ENCODE results near the gene MS4A10. TPM values are rescaled to one million over a fixed set of nuclear protein-coding genes. Genes with fewer than 3 reads are reported as not detected.
A peak's percentile ranks its signal among the peaks of the same experiment; 100 is the strongest.

MS4A10 gene
- total RNA-seq, 2 donors from 2014 or later = not detected

- ATAC-seq (replicated peaks in 1 of 2) (no peak), DNase-seq (no peak)
- Mint-ChIP-seq H3K4me1 (ENCODE audit: low read depth) (peaks cover 4% of the 10 kb centered on the region), H3K27me3 (ENCODE audit: low read depth) (peaks cover 25% of the 10 kb centered on the region), H3K27ac (no peak overlapping the region), H3K9me3 (no peaks in the 10 kb centered on the region), H3K36me3 (ENCODE audit: insufficient read depth in 2 of 2) (no peaks in the 10 kb centered on the region), H3K4me3 (no peak overlapping the region)
Measured at GRCh38 chr11:60769811-60770210, 15.3 kb upstream of the MS4A10 start.

- no peak overlapping the region for H3K27ac Mint-ChIP-seq
- no peak overlapping the region for H3K4me3 Mint-ChIP-seq
- H3K36me3 Mint-ChIP-seq (ENCODE audit: insufficient read depth in 2 of 2) = no peaks in the 10 kb centered on the region
- H3K27me3 Mint-ChIP-seq (ENCODE audit: low read depth) = peaks cover 24% of the 10 kb centered on the region
- no peak for ATAC-seq (replicated peaks in 1 of 2)
- peaks cover 15% of the 10 kb centered on the region for H3K4me1 Mint-ChIP-seq (ENCODE audit: low read depth)
- H3K9me3 Mint-ChIP-seq = no peaks in the 10 kb centered on the region
- no peak for DNase-seq
Measured at GRCh38 chr11:60771146-60771545, 14.0 kb upstream of the MS4A10 start.

- no peaks in the 10 kb centered on the region for H3K36me3 Mint-ChIP-seq (ENCODE audit: insufficient read depth in 2 of 2)
- H3K27ac Mint-ChIP-seq = no peak overlapping the region
- ATAC-seq (replicated peaks in 1 of 2) = no peak
Measured at GRCh38 chr11:60771879-60772525, 13.1 kb upstream of the MS4A10 start.

GRCh38 chr11:60772666-60773065 lies 12.5 kb upstream of the MS4A10 start:
- no peaks in the 10 kb centered on the region for H3K36me3 Mint-ChIP-seq (ENCODE audit: insufficient read depth in 2 of 2)
- no peak for DNase-seq
- H3K9me3 Mint-ChIP-seq = no peaks in the 10 kb centered on the region
- H3K4me1 Mint-ChIP-seq (ENCODE audit: low read depth) = peaks cover 11% of the 10 kb centered on the region
- no peak overlapping the region for H3K27ac Mint-ChIP-seq
- peaks cover 20% of the 10 kb centered on the region for H3K27me3 Mint-ChIP-seq (ENCODE audit: low read depth)
- H3K4me3 Mint-ChIP-seq = no peak overlapping the region
- no peak for ATAC-seq (replicated peaks in 1 of 2)

More at GRCh38 chr11:60771879-60772525, 13.1 kb upstream of the MS4A10 start:
- Mint-ChIP-seq H3K27me3 (ENCODE audit: low read depth) (peaks cover 17% of the 10 kb centered on the region), H3K4me1 (ENCODE audit: low read depth) (peaks cover 13% of the 10 kb centered on the region), H3K9me3 (no peaks in the 10 kb centered on the region), H3K4me3 (no peak overlapping the region)
- DNase-seq = no peak

GRCh38 chr11:60774726-60775125 lies 10.4 kb upstream of the MS4A10 start:
- ATAC-seq (replicated peaks in 1 of 2) (no peak), DNase-seq (no peak)
- peaks cover 17% of the 10 kb centered on the region for H3K27me3 Mint-ChIP-seq (ENCODE audit: low read depth)
- no peaks in the 10 kb centered on the region for H3K9me3 Mint-ChIP-seq
- H3K36me3 Mint-ChIP-seq (ENCODE audit: insufficient read depth in 2 of 2) = no peaks in the 10 kb centered on the region
- H3K27ac Mint-ChIP-seq = no peak overlapping the region
- peaks cover 11% of the 10 kb centered on the region for H3K4me1 Mint-ChIP-seq (ENCODE audit: low read depth)
- H3K4me3 Mint-ChIP-seq = no peak overlapping the region

- peaks cover 11% of the 10 kb centered on the region for H3K4me1 Mint-ChIP-seq (ENCODE audit: low read depth)
- no peaks in the 10 kb centered on the region for H3K9me3 Mint-ChIP-seq
- H3K27me3 Mint-ChIP-seq (ENCODE audit: low read depth) = peaks cover 17% of the 10 kb centered on the region
- H3K36me3 Mint-ChIP-seq (ENCODE audit: insufficient read depth in 2 of 2) = no peaks in the 10 kb centered on the region
- DNase-seq = peak; percentile 81 to 83
- H3K4me3 Mint-ChIP-seq = no peak overlapping the region
- ATAC-seq (replicated peaks in 1 of 2) = peak; percentile 85 to 94
- no peak overlapping the region for H3K27ac Mint-ChIP-seq
Measured at GRCh38 chr11:60775420-60775961, 9.6 kb upstream of the MS4A10 start.

GRCh38 chr11:60776167-60776566 lies 9.0 kb upstream of the MS4A10 start:
- Mint-ChIP-seq H3K36me3 (ENCODE audit: insufficient read depth in 2 of 2) (no peaks in the 10 kb centered on the region), H3K27ac (no peak overlapping the region), H3K4me1 (ENCODE audit: low read depth) (peaks cover 11% of the 10 kb centered on the region), H3K4me3 (no peak overlapping the region), H3K9me3 (no peaks in the 10 kb centered on the region), H3K27me3 (ENCODE audit: low read depth) (peaks cover 17% of the 10 kb centered on the region)
- no peak for ATAC-seq (replicated peaks in 1 of 2)
- no peak for DNase-seq

- Mint-ChIP-seq H3K36me3 (ENCODE audit: insufficient read depth in 2 of 2) (no peaks in the 10 kb centered on the region), H3K4me1 (ENCODE audit: low read depth) (peaks cover 11% of the 10 kb centered on the region), H3K4me3 (no peak overlapping the region), H3K9me3 (no peaks in the 10 kb centered on the region), H3K27me3 (ENCODE audit: low read depth) (peaks cover 17% of the 10 kb centered on the region), H3K27ac (no peak overlapping the region)
- DNase-seq (no peak), ATAC-seq (replicated peaks in 1 of 2) (no peak)
Measured at GRCh38 chr11:60777106-60777505, 8.0 kb upstream of the MS4A10 start.

- H3K27me3 Mint-ChIP-seq (ENCODE audit: low read depth) = peaks cover 17% of the 10 kb centered on the region
- no peak overlapping the region for H3K27ac Mint-ChIP-seq
- no peaks in the 10 kb centered on the region for H3K36me3 Mint-ChIP-seq (ENCODE audit: insufficient read depth in 2 of 2)
- H3K9me3 Mint-ChIP-seq = no peaks in the 10 kb centered on the region
- no peak overlapping the region for H3K4me3 Mint-ChIP-seq
- ATAC-seq (replicated peaks in 1 of 2) (no peak), DNase-seq (no peak)
- peaks cover 11% of the 10 kb centered on the region for H3K4me1 Mint-ChIP-seq (ENCODE audit: low read depth)
Measured at GRCh38 chr11:60777572-60777971, 7.6 kb upstream of the MS4A10 start.

GRCh38 chr11:60780065-60780464 lies 5.1 kb upstream of the MS4A10 start:
- no peak overlapping the region for H3K27ac Mint-ChIP-seq
- H3K4me3 Mint-ChIP-seq = no peak overlapping the region
- no peaks in the 10 kb centered on the region for H3K9me3 Mint-ChIP-seq
- no peak for DNase-seq
- peaks cover 10% of the 10 kb centered on the region for H3K4me1 Mint-ChIP-seq (ENCODE audit: low read depth)
- peaks cover 11% of the 10 kb centered on the region for H3K27me3 Mint-ChIP-seq (ENCODE audit: low read depth)
- no peaks in the 10 kb centered on the region for H3K36me3 Mint-ChIP-seq (ENCODE audit: insufficient read depth in 2 of 2)
- no peak for ATAC-seq (replicated peaks in 1 of 2)

- Mint-ChIP-seq H3K27ac (no peak overlapping the region), H3K4me3 (no peak overlapping the region), H3K4me1 (ENCODE audit: low read depth) (peaks cover 3% of the 10 kb centered on the region), H3K27me3 (ENCODE audit: low read depth) (peaks cover 11% of the 10 kb centered on the region), H3K36me3 (ENCODE audit: insufficient read depth in 2 of 2) (no peaks in the 10 kb centered on the region), H3K9me3 (no peaks in the 10 kb centered on the region)
- no peak for DNase-seq
- no peak for ATAC-seq (replicated peaks in 1 of 2)
Measured at GRCh38 chr11:60780774-60781173, 4.4 kb upstream of the MS4A10 start.

- Mint-ChIP-seq H3K4me3 (no peak overlapping the region), H3K36me3 (ENCODE audit: insufficient read depth in 2 of 2) (no peaks in the 10 kb centered on the region), H3K27ac (no peak overlapping the region), H3K4me1 (ENCODE audit: low read depth) (no peaks in the 10 kb centered on the region), H3K27me3 (ENCODE audit: low read depth) (peaks cover 11% of the 10 kb centered on the region), H3K9me3 (no peaks in the 10 kb centered on the region)
- DNase-seq (no peak), ATAC-seq (replicated peaks in 1 of 2) (no peak)
Measured at GRCh38 chr11:60781286-60781980, 3.7 kb upstream of the MS4A10 start.

GRCh38 chr11:60781981-60782316 lies 3.2 kb upstream of the MS4A10 start:
- no peak for ATAC-seq (replicated peaks in 1 of 2)
- Mint-ChIP-seq H3K4me3 (no peak overlapping the region), H3K27ac (no peak overlapping the region), H3K4me1 (ENCODE audit: low read depth) (no peaks in the 10 kb centered on the region), H3K36me3 (ENCODE audit: insufficient read depth in 2 of 2) (no peaks in the 10 kb centered on the region), H3K27me3 (ENCODE audit: low read depth) (peaks cover 10% of the 10 kb centered on the region), H3K9me3 (no peaks in the 10 kb centered on the region)
- DNase-seq = no peak
